ENCODE data around the gene KLHDC2. TPM values are rescaled to one million over a fixed set of nuclear protein-coding genes. Genes with fewer than 3 reads are reported as not detected.
A peak's percentile ranks its signal among the peaks of the same experiment; 100 is the strongest.
"Not testable (repeated sequence)": the region's sequence is repeated elsewhere in the genome, so short reads cannot be mapped to it uniquely, and the experiment has no call there.

Gene KLHDC2
- total RNA-seq, 1 donor from 2014 or later = 23.7 TPM

- H3K27me3 Mint-ChIP-seq (ENCODE audit: insufficient read depth) = peaks cover 2% of the 10 kb centered on the region
- intact Hi-C loops (cut with micrococcal nuclease) = loop anchor here (1.0 to 5.0 kb wide), 5 partner anchors 74 to 960 kb away; partner anchors contain the start of genes DMAC2L, KLHDC1, L2HGDH and RPS29
- DNase-seq (ENCODE audit: low spot score) = no peak
- H3K27ac Mint-ChIP-seq = peak overlapping the region; percentile 99
- peak overlapping the region; percentile 91 for H3K4me3 Mint-ChIP-seq
- H3K9me3 Mint-ChIP-seq = no peaks in the 10 kb centered on the region
- H3K36me3 Mint-ChIP-seq (ENCODE audit: low read depth) = peaks cover 6% of the 10 kb centered on the region
- peaks cover 33% of the 10 kb centered on the region for H3K4me1 Mint-ChIP-seq (ENCODE audit: low read depth)
Measured at GRCh38 chr14:49767270-49767570, 733 bp upstream of the KLHDC2 start.

- peaks cover 2% of the 10 kb centered on the region for H3K27me3 Mint-ChIP-seq (ENCODE audit: insufficient read depth)
- H3K9me3 Mint-ChIP-seq = no peaks in the 10 kb centered on the region
- intact Hi-C loops (cut with micrococcal nuclease) = loop anchor here (1.0 to 5.0 kb wide), 10 partner anchors 20 to 959 kb away; partner anchors contain the start of genes ARF6, MGAT2, NEMF and POLE2
- H3K36me3 Mint-ChIP-seq (ENCODE audit: low read depth) = peaks cover 6% of the 10 kb centered on the region
- peaks cover 33% of the 10 kb centered on the region for H3K4me1 Mint-ChIP-seq (ENCODE audit: low read depth)
- H3K27ac Mint-ChIP-seq = peak overlapping the region; percentile 100
- peak overlapping the region; percentile 99 for H3K4me3 Mint-ChIP-seq
- DNase-seq (ENCODE audit: low spot score) = peak; percentile 69
Measured at GRCh38 chr14:49768301-49769121, 558 bp downstream of the KLHDC2 start.

- Mint-ChIP-seq H3K4me3 (peak overlapping the region; percentile 99), H3K9me3 (no peaks in the 10 kb centered on the region), H3K4me1 (ENCODE audit: low read depth) (peaks cover 33% of the 10 kb centered on the region), H3K36me3 (ENCODE audit: low read depth) (peaks cover 6% of the 10 kb centered on the region), H3K27ac (peak overlapping the region; percentile 100), H3K27me3 (ENCODE audit: insufficient read depth) (peaks cover 2% of the 10 kb centered on the region)
- intact Hi-C loops (cut with micrococcal nuclease) = loop anchor here (2.0 to 5.0 kb wide), 7 partner anchors 20 to 958 kb away; partner anchors contain the start of genes ARF6, NEMF, SOS2 and VCPKMT
- DNase-seq (ENCODE audit: low spot score) = no peak
Measured at GRCh38 chr14:49769171-49769570, 1.2 kb downstream of the KLHDC2 start.

- Mint-ChIP-seq H3K4me1 (ENCODE audit: low read depth) (peaks cover 35% of the 10 kb centered on the region), H3K36me3 (ENCODE audit: low read depth) (peaks cover 8% of the 10 kb centered on the region), H3K27ac (peak overlapping the region; percentile 100), H3K9me3 (no peaks in the 10 kb centered on the region), H3K4me3 (peak overlapping the region; percentile 99), H3K27me3 (ENCODE audit: insufficient read depth) (peaks cover 2% of the 10 kb centered on the region)
- intact Hi-C loops (cut with micrococcal nuclease) = loop anchor here (2.0 to 5.0 kb wide), 7 partner anchors 19 to 958 kb away; partner anchors contain the start of genes ARF6, NEMF, SOS2 and VCPKMT
- no peak for DNase-seq (ENCODE audit: low spot score)
Measured at GRCh38 chr14:49769581-49770211, 1.7 kb downstream of the KLHDC2 start.

GRCh38 chr14:49770212-49770817 is 2.4 kb downstream of the KLHDC2 start:
- H3K27me3 Mint-ChIP-seq (ENCODE audit: insufficient read depth) = peaks cover 2% of the 10 kb centered on the region

GRCh38 chr14:49771691-49772090 is 3.7 kb downstream of the KLHDC2 start:
- H3K4me3 Mint-ChIP-seq; H3K9me3 Mint-ChIP-seq; H3K27ac Mint-ChIP-seq; intact Hi-C loops (cut with micrococcal nuclease); H3K27me3 Mint-ChIP-seq (ENCODE audit: insufficient read depth); DNase-seq (ENCODE audit: low spot score): not testable (repeated sequence)
- peaks cover 41% of the 10 kb centered on the region for H3K4me1 Mint-ChIP-seq (ENCODE audit: low read depth)
- H3K36me3 Mint-ChIP-seq (ENCODE audit: low read depth) = peaks cover 18% of the 10 kb centered on the region

More at GRCh38 chr14:49770212-49770817, 2.4 kb downstream of the KLHDC2 start:
- H3K27ac Mint-ChIP-seq = no peak overlapping the region
- intact Hi-C loops (cut with micrococcal nuclease) = no loop called here
- no peak for DNase-seq (ENCODE audit: low spot score)
- H3K4me1 Mint-ChIP-seq (ENCODE audit: low read depth) = peaks cover 40% of the 10 kb centered on the region
- peak overlapping the region; percentile 10 for H3K4me3 Mint-ChIP-seq
- H3K36me3 Mint-ChIP-seq (ENCODE audit: low read depth) = peaks cover 13% of the 10 kb centered on the region
- H3K9me3 Mint-ChIP-seq = no peaks in the 10 kb centered on the region

GRCh38 chr14:49774106-49774505 is 6.2 kb downstream of the KLHDC2 start:
- peaks cover 26% of the 10 kb centered on the region for H3K4me1 Mint-ChIP-seq (ENCODE audit: low read depth)
- H3K36me3 Mint-ChIP-seq (ENCODE audit: low read depth) = peaks cover 24% of the 10 kb centered on the region
- H3K4me3 Mint-ChIP-seq = no peak overlapping the region
- no peak for DNase-seq (ENCODE audit: low spot score)
- no peak overlapping the region for H3K27ac Mint-ChIP-seq
- no peaks in the 10 kb centered on the region for H3K27me3 Mint-ChIP-seq (ENCODE audit: insufficient read depth)
- intact Hi-C loops (cut with micrococcal nuclease) = no loop called here
- H3K9me3 Mint-ChIP-seq = no peaks in the 10 kb centered on the region

- Mint-ChIP-seq H3K27ac (no peak overlapping the region), H3K27me3 (ENCODE audit: insufficient read depth) (no peaks in the 10 kb centered on the region), H3K36me3 (ENCODE audit: low read depth) (peaks cover 43% of the 10 kb centered on the region), H3K4me1 (ENCODE audit: low read depth) (peaks cover 8% of the 10 kb centered on the region), H3K4me3 (no peak overlapping the region), H3K9me3 (no peaks in the 10 kb centered on the region)
- no peak for DNase-seq (ENCODE audit: low spot score)
- intact Hi-C loops (cut with micrococcal nuclease) = loop anchor here (5.0 kb wide), 1 partner anchor 34 kb away; no protein-coding TSS in a partner anchor
Measured at GRCh38 chr14:49778421-49778820, 10.5 kb downstream of the KLHDC2 start.

GRCh38 chr14:49781040-49781439 is 13.1 kb downstream of the KLHDC2 start:
- peaks cover 47% of the 10 kb centered on the region for H3K36me3 Mint-ChIP-seq (ENCODE audit: low read depth)
- DNase-seq (ENCODE audit: low spot score); H3K27ac Mint-ChIP-seq; H3K4me3 Mint-ChIP-seq; H3K27me3 Mint-ChIP-seq (ENCODE audit: insufficient read depth); H3K9me3 Mint-ChIP-seq; H3K4me1 Mint-ChIP-seq (ENCODE audit: low read depth): not testable (repeated sequence)
- intact Hi-C loops (cut with micrococcal nuclease) = loop anchor here (5.0 kb wide), 1 partner anchor 51 kb away; no protein-coding TSS in a partner anchor

GRCh38 chr14:49783394-49784014 is 15.6 kb downstream of the KLHDC2 start:
- intact Hi-C loops (cut with micrococcal nuclease) = loop anchor here (5.0 kb wide), 1 partner anchor 49 kb away; no protein-coding TSS in a partner anchor
- Mint-ChIP-seq H3K36me3 (ENCODE audit: low read depth) (peaks cover 49% of the 10 kb centered on the region), H3K27me3 (ENCODE audit: insufficient read depth) (no peaks in the 10 kb centered on the region), H3K27ac (no peak overlapping the region), H3K9me3 (no peaks in the 10 kb centered on the region), H3K4me3 (no peak overlapping the region), H3K4me1 (ENCODE audit: low read depth) (no peaks in the 10 kb centered on the region)
- DNase-seq (ENCODE audit: low spot score) = no peak

GRCh38 chr14:49786315-49786714 is 18.4 kb downstream of the KLHDC2 start:
- no peak for DNase-seq (ENCODE audit: low spot score)
- Mint-ChIP-seq H3K4me3 (no peak overlapping the region), H3K9me3 (no peaks in the 10 kb centered on the region), H3K27ac (no peak overlapping the region), H3K36me3 (ENCODE audit: low read depth) (peaks cover 50% of the 10 kb centered on the region), H3K27me3 (ENCODE audit: insufficient read depth) (no peaks in the 10 kb centered on the region), H3K4me1 (ENCODE audit: low read depth) (no peaks in the 10 kb centered on the region)
- intact Hi-C loops (cut with micrococcal nuclease) = loop anchor here (5.0 kb wide), 1 partner anchor 331 kb away; the partner anchor contains the start of gene VCPKMT

- H3K4me3 Mint-ChIP-seq = no peak overlapping the region
- no peaks in the 10 kb centered on the region for H3K4me1 Mint-ChIP-seq (ENCODE audit: low read depth)
- peaks cover 50% of the 10 kb centered on the region for H3K36me3 Mint-ChIP-seq (ENCODE audit: low read depth)
- no peak overlapping the region for H3K27ac Mint-ChIP-seq
- H3K27me3 Mint-ChIP-seq (ENCODE audit: insufficient read depth) = no peaks in the 10 kb centered on the region
- no peak for DNase-seq (ENCODE audit: low spot score)
- intact Hi-C loops (cut with micrococcal nuclease) = no loop called here
- H3K9me3 Mint-ChIP-seq = no peaks in the 10 kb centered on the region
Measured at GRCh38 chr14:49792618-49793017, 24.7 kb downstream of the KLHDC2 start.

All from activated T-helper 1 cell treated with anti-CD3 and anti-CD28 coated beads, Interleukin-12 subunit alpha, Interleukin-12 subunit beta, Interleukin-2, Interleukin-4 antibody, amounts not matched to agents 30 ng/mL and 10 ng/mL and 1 ng/mL, durations not matched to agents 14 hours and 24 hours and 36 hours (primary cell).